ENCODE results near the gene CC2D2A. TPM values are rescaled to one million over a fixed set of nuclear protein-coding genes. Genes with fewer than 3 reads are reported as not detected.

The CC2D2A gene
- total and polyA plus RNA-seq, 9 of the 15 experiments (the other 6 are each of a cell fraction or from before 2014, with no cell fraction given), result 0.36 to 2.5 (median 1.6) TPM

DNA sequence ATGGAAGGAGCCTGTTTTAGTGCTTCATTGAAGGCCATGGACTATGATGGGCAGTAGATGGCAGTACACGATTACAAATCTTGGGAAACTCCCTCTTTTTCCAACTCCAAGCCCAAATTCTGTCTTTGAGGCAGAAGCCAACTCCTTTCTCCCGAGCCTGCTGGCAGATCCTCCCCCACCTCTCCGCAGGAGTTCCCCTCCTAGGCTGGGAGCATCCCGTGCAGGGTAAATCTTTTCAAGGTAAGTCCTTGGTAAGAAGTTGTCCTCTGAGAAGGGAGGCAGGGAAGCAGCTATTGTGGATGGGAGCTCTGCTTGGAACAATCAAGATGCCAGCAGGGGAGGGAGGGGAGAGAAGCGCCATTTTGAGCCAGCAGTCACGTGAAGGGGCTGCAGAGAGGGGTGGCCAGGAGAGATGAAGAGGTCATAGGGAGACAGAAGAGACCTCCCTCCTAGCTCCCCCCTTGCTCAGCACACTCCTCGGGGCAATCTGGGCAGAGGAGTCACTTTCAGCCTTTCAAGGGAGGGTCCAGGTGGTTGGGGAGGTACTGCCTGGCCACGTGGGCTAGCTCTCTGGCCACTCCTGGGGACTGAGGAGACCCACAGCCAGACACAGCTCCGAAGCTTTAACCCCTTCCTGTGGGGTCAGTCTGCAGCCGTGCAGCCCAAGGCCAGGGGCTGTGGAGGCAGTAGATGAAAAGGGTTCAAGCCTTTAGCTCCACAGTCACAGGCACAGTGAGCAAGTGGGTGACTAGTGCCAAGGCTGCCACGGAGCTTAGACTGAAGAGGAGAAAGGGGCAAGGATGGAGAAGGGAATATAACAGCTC, 9.6 kb downstream of the CC2D2A start (continued):
- TF ChIP-seq SIN3A (IDR thresholded peaks at IDR 0.05; ENCODE audit: borderline replicate concordance in 2 of 2, control insufficient read depth in 1 of 2, low read depth in 2 of 2, low read length in 2 of 2), result no peak
- TF ChIP-seq SP1 (CRISPR knock-in tag; IDR thresholded peaks at IDR 0.05), result no peak
- no peak for TF ChIP-seq RHOXF2B (CRISPR knock-in tag; conservative IDR thresholded peaks at IDR 0.05)
- peak; percentile 41; the same call in 1 of the 2 replicates for TF ChIP-seq L3MBTL2 (IDR thresholded peaks at IDR 0.05)
- no peak for TF ChIP-seq CHD4 (IDR thresholded peaks at IDR 0.05; ENCODE audit: insufficient read depth, insufficient replicate concordance, low read depth, low read length, poor library complexity, severe bottlenecking)
- 0 out of 2 replicates have a peak, but pooled peaks have one; percentile 1 for TF ChIP-seq TFE3 (CRISPR knock-in tag; IDR thresholded peaks at IDR 0.05)
- TF ChIP-seq ZNF280A (IDR thresholded peaks at IDR 0.05; ENCODE audit: low read depth, partially characterized antibody), result no peak
- TF ChIP-seq NFATC3 (IDR thresholded peaks at IDR 0.05), result 0 out of 2 replicates have a peak, but pooled peaks have one; percentile 22
- peak; percentile 66 for TF ChIP-seq DIDO1 (tag; IDR thresholded peaks at IDR 0.05; ENCODE audit: low read depth)
- TF ChIP-seq MEF2A (IDR thresholded peaks at IDR 0.05; ENCODE audit: control insufficient read depth, low read depth, low read length), result no peak
- TF ChIP-seq MAZ (CRISPR knock-in tag; conservative IDR thresholded peaks at IDR 0.05 in 1 of 2, IDR thresholded peaks at IDR 0.05 in 1 of 2), result peak; percentile 46 to 55; a peak in 2 of 4 replicates
- TF ChIP-seq UBTF (IDR thresholded peaks at IDR 0.05; ENCODE audit: borderline replicate concordance in 1 of 2, low read depth in 2 of 2, low read length in 2 of 2), result no peak
- TF ChIP-seq, protein P1, sequence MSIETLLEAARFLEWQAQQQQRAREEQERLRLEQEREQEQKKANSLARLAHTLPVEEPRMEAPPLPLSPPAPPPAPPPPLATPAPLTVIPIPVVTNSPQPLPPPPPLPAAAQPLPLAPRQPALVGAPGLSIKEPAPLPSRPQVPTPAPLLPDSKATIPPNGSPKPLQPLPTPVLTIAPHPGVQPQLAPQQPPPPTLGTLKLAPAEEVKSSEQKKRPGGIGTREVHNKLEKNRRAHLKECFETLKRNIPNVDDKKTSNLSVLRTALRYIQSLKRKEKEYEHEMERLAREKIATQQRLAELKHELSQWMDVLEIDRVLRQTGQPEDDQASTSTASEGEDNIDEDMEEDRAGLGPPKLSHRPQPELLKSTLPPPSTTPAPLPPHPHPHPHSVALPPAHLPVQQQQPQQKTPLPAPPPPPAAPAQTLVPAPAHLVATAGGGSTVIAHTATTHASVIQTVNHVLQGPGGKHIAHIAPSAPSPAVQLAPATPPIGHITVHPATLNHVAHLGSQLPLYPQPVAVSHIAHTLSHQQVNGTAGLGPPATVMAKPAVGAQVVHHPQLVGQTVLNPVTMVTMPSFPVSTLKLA (conservative IDR thresholded peaks at IDR 0.05), result peak in 1 of 2 experiments; percentile 36; a peak in 1 of 4 replicates
- TF ChIP-seq ZNF121 (CRISPR knock-in tag; conservative IDR thresholded peaks at IDR 0.05), result no peak
- no peak for TF ChIP-seq SRSF1 (IDR thresholded peaks at IDR 0.05; ENCODE audit: low read depth, low read length)
- TF ChIP-seq POLR2B (IDR thresholded peaks at IDR 0.05; ENCODE audit: low read depth, partially characterized antibody), result no peak

Measured in K562 (cell line).